ENCODE data around the gene SCN8A.

SCN8A gene

DNA sequence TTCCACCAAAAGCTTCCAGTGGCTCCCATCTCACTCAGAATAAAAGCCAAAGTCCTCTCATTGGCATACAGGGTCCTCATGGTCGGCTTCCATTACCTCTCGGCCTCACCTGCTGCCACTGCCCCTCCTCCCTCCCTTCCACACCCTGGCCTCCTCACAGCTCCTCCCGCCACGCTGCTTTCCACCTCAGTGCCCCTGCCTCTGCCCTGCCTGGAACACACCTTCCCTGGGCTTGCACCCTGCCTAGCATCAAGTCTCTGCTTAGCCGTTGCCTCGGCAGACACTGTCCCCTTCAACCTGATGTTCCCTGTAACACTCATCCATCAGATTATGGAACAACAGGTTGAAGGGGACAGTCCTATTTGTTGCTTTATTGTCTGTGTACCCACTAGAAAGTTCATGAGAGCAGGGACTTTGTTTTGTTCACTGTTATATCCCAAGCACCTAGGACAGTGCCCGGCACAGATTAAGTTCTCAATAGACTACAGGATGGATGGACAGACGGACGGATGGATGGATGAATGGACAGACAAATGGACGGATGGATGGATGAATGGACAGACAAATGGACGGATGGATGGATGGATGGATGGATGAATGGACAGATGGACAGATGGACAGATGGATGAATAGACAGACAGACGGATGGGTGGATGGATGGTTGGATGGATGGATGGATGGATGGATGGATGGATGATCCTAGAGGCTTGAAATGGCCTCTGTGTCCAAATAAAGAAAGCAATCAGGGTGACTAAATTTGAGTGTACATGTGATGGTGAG lies 242.6 kb downstream of the SCN8A start:
- no peak for DNase-seq (ENCODE audit: low read depth)

GRCh38 chr12:51834411-51834810 lies 243.4 kb downstream of the SCN8A start:
- no peak for DNase-seq (ENCODE audit: low read depth)

GRCh38 chr12:51836041-51836826 lies 245.2 kb downstream of the SCN8A start:
- DNase-seq (ENCODE audit: low read depth) = no peak

- DNase-seq (ENCODE audit: low read depth) = no peak
Measured at GRCh38 chr12:51836827-51837173, 245.8 kb downstream of the SCN8A start.

DNA sequence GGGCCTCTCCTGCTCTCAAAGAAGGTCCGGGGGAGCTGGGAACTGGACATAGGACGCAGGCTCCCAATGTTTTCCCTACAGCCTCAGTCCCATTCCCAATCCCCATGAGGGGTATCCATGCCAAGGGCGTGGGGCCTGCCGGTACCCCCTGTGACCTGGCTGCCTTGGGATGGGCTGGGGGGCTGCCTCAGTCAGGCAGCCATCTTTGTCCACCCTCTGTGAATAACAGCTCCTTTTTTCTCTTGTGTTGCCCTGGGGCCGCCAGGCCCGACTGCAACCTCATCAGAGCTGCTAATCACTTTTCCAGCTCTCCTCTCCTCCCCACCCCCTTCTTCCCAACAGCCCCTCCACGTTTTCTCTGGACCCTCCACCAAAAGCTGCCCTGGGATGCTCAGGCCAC lies 246.3 kb downstream of the SCN8A start:
- no peak for DNase-seq (ENCODE audit: low read depth)

- no peak for DNase-seq (ENCODE audit: low read depth)
Measured at GRCh38 chr12:51838036-51838435, 247.0 kb downstream of the SCN8A start.

DNA sequence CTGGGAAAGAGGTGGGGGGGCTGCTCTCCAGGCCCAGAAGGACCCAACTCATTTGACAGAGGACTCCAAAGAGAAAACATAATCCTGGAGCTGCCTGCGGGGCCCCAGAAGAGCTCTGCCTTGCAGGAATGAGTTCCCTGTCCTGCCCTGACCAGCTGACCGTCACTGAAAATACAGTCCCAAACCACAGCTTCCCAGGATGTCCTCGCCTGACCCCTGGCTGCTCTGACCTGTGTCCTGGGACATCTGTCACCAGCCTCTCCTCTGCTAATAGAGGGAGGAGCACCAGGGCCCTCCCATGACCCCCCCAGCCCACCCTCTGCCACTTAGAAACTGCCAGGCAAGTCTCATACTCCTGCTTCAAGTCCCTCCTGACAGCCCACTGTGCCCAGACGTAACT lies 247.7 kb downstream of the SCN8A start:
- no peak for DNase-seq (ENCODE audit: low read depth)

GRCh38 chr12:51839310-51839947 lies 248.4 kb downstream of the SCN8A start:
- no peak for DNase-seq (ENCODE audit: low read depth)

GRCh38 chr12:51840966-51841365 lies 249.9 kb downstream of the SCN8A start:
- DNase-seq (ENCODE audit: low read depth) = no peak

- no peak for DNase-seq (ENCODE audit: low read depth)
Measured at GRCh38 chr12:51841727-51842126, 250.7 kb downstream of the SCN8A start.

DNA sequence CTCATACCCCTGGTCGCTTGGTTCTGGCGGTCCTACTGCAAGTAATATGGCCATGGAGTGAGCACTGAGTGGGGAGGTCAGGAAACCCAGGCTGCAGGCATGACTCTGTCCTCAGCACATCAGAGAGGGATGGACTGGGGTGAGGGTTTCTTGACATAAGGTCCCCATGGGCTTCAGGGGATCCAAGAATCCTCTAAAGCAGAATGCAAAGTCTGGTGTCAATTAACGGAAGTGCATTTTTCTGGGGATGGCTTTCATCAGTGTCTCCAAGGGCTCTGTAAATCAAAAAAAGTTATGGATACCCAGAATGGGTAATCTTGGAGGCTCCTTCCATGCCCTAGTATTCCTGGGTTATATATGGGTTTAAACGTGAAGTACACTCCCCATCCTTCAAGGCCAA lies 253.8 kb downstream of the SCN8A start:
- DNase-seq (ENCODE audit: low read depth) = no peak

DNA sequence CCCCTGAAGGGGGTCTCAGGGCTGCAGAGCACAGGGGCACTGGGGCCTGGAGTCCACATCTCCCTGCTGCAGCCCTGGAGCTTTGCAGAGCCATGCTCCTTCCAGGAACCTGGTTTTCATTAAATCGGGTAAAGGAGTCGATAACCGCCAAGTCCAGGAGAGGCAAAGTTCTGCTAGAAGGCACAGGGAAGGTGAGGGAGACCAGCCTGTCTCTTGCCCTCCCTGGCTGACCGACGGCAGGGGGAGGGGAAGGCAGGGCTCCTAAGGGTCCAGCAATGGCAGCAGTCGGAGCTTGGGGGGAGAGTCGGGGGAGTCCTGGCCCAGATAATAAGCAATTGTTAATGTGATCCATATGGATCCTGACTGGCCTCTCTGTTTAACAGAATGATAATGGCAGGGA lies 254.4 kb downstream of the SCN8A start:
- DNase-seq (ENCODE audit: low read depth) = no peak

DNA sequence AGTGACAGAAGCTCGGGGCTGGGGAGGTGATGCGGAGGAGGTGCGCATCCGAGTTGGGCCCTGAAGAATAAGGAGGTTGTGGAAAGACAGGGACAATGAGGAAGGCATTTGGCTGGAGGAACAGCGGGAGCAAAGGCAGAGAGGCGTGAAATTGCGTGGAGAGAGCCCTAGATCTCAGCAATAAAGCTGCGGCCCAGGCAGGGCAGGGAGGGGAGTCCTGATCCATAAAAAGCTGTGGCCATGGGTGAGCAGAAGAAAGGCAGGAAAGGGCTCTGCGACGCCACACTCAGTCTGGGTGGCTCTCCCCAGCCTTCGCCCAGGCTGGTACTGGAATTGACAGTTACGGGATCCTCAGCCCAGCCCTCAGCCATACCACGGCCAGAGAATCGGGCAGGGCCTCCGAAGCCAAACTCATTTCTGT lies 255.2 kb downstream of the SCN8A start:
- no peak for DNase-seq (ENCODE audit: low read depth)

GRCh38 chr12:51846911-51847642 lies 256.0 kb downstream of the SCN8A start:
- DNase-seq (ENCODE audit: low read depth) = no peak

- DNase-seq (ENCODE audit: low read depth) = no peak
Measured at GRCh38 chr12:51847643-51848325, 256.8 kb downstream of the SCN8A start.

DNA sequence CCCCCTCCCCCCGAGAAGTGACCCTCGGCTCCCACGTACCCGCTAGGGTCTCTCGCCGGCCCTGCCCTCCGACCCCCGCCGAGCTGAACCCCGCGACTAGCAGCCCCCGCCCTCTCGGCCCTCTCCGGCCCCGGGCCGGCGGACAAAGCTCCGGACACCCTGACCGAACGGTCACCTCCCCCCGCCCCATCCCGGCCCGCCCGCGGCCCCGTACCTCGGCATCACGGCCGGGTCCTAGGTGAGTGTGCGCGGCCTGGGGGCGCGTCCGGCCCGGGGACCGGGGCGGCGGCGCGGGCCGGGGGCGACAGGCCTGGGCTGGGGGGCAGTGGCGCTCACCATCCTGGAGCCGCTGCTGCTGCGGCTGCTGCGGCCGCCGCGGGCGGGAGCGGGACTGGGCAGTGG lies 257.3 kb downstream of the SCN8A start, which contains the start of gene FIGNL2:
Gene FIGNL2, minus strand, starts transcription at position 393 of the 402 bp plus-strand sequence. CDS start 26,305 bp downstream, outside the sequence.
- DNase-seq (ENCODE audit: low read depth) = no peak

DNA sequence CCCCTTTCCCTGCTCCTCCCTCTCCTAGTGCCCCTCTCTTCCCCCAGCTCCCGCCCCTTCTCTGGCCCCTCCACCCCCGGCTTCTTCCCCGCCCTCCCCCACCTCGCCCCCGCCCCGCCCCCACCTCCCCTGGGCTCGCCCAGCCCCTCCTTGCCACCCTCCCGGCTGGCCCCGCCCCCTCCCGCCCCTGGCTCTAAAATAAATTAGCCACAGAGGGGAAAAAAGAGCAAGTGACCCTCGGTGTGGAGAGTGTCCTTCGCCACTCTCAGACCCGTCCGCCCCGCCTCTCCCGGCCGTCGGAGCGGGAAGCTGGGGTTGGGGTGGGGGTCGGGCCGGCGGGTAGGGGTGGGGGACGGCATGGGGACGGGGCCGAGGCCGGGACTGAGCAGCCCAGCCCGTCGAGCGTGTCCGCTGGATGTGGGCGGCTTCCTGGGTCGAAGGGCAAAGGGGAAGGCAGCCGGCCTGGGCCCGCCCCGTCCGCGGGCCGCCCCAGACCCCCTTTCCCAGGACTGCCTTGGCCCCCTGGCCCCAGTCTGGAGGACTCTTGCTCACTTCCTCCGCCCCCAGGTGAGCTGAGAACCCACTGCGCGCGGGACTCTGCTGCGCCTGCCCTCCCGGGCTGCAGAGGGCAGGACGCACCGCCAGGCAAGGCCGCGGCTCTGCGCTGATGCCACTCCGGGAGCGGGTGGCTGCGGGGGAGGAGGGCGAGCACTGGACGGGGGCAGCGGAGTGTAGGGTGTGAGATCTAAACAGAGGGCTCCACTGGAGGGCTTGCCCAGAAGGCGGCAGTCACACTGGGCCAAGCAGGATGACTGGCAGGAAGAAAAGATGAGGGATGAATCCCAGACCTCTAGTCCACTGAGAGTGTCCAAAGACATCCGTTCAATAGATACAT lies 258.1 kb downstream of the SCN8A start:
- no peak for DNase-seq (ENCODE audit: low read depth)

DNA sequence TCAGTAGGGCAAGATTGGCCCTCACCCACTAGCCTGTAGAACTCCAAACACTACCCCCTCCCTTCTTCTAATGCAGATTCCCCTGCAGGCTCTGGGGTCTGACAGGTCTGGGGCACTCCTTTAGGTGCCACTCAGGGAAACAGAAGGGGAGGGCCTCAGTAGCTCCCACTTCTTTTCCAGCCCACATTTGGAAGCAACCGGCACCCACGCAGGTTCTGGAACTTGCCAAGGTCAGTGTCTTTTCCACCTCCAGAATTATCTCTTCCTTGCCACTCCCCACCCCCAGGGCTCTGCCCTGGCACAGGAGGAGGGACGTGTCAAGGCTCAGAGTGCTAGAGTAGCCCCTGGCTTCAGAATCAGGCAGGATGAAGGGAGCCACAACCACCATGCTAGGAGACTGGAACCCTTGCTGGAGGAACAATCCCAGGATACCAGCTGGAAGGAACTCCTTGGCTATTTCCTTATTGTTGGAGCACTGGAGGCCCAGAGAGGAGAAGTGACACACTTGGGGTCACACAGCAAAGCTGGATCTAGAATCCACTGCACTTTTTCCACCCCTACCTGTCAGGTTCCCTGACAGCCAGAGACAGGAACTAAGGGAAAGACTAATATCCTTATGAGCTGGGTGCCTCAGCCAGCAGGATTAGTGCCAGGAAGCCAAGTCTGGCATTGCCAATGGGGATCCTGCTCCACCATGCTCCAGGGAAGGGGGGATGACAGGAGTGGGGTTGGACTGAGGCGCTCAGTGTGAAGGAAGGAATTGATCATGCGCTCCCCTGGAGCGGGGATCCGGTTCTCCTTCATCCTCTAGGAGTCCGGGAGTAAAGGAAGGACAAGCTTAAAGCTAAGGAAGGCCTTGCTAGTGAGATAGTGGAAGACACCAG lies 259.3 kb downstream of the SCN8A start:
- DNase-seq (ENCODE audit: low read depth) = no peak

DNA sequence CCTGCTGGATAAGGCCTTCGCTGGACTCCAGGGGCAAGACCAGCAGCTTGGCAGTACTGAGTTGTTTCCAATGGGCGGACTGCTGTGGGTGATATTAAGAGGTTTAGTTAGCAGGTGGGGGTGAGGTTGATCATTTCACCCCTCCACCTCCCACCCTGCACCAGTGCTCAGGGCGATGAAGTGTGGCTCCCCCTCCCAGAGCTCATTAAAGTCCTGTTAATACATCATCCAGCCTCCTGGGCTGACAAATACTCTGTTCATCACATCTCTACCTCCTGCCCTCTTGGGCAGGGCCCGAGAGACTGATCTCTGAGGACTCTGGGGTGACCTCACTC lies 259.9 kb downstream of the SCN8A start:
- no peak for DNase-seq (ENCODE audit: low read depth)

Measured in fibroblast of gingiva (primary cell).